AG09309 (cell line): Measurements from ENCODE around the gene CUTA.

Experiments used
- DNase-seq: peaks from one replicate; pipeline ENCODE4 v3.0.0-alpha.2; 2010; ENCODE audit warnings: low read depth
- H3K4me3 ChIP-seq: 2 replicates; pipeline ENCODE4 v1.5.1; 2011; ENCODE audit warnings: mild to moderate bottlenecking, low read depth, low read length, moderate library complexity; ENCODE audit not compliant: control insufficient read depth
- TF ChIP-seq, protein P1 (sequence below): IDR thresholded peaks from 2 replicates; pipeline ENCODE4 v1.5.1; 2011; ENCODE audit warnings: mild to moderate bottlenecking, low read depth, low read length, inconsistent platforms; ENCODE audit not compliant: insufficient read depth, control insufficient read depth; ENCODE audit errors: missing control alignments

The CUTA gene

GRCh38 chr6:33424855-33425667 is 7.2 kb upstream of the CUTA start:
- TF ChIP-seq, protein P1, sequence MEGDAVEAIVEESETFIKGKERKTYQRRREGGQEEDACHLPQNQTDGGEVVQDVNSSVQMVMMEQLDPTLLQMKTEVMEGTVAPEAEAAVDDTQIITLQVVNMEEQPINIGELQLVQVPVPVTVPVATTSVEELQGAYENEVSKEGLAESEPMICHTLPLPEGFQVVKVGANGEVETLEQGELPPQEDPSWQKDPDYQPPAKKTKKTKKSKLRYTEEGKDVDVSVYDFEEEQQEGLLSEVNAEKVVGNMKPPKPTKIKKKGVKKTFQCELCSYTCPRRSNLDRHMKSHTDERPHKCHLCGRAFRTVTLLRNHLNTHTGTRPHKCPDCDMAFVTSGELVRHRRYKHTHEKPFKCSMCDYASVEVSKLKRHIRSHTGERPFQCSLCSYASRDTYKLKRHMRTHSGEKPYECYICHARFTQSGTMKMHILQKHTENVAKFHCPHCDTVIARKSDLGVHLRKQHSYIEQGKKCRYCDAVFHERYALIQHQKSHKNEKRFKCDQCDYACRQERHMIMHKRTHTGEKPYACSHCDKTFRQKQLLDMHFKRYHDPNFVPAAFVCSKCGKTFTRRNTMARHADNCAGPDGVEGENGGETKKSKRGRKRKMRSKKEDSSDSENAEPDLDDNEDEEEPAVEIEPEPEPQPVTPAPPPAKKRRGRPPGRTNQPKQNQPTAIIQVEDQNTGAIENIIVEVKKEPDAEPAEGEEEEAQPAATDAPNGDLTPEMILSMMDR: no peak
- DNase-seq: no peak
- peak overlapping the region; percentile 65 for H3K4me3 ChIP-seq

GRCh38 chr6:33423777-33424176 is 5.9 kb upstream of the CUTA start:
- H3K4me3 ChIP-seq: no peak overlapping the region
- DNase-seq: no peak
- TF ChIP-seq, protein P1: no peak

- TF ChIP-seq, protein P1: no peak
- H3K4me3 ChIP-seq: no peak overlapping the region
These were observed 3.4 kb upstream of the CUTA start for GRCh38 chr6:33421344-33421643.

GRCh38 chr6:33420491-33421343 is 2.8 kb upstream of the CUTA start:
- H3K4me3 ChIP-seq: peak overlapping the region; percentile 52
- TF ChIP-seq, protein P1: no peak
- no peak for DNase-seq

More at GRCh38 chr6:33421344-33421643, 3.4 kb upstream of the CUTA start:
- no peak for DNase-seq

DNA sequence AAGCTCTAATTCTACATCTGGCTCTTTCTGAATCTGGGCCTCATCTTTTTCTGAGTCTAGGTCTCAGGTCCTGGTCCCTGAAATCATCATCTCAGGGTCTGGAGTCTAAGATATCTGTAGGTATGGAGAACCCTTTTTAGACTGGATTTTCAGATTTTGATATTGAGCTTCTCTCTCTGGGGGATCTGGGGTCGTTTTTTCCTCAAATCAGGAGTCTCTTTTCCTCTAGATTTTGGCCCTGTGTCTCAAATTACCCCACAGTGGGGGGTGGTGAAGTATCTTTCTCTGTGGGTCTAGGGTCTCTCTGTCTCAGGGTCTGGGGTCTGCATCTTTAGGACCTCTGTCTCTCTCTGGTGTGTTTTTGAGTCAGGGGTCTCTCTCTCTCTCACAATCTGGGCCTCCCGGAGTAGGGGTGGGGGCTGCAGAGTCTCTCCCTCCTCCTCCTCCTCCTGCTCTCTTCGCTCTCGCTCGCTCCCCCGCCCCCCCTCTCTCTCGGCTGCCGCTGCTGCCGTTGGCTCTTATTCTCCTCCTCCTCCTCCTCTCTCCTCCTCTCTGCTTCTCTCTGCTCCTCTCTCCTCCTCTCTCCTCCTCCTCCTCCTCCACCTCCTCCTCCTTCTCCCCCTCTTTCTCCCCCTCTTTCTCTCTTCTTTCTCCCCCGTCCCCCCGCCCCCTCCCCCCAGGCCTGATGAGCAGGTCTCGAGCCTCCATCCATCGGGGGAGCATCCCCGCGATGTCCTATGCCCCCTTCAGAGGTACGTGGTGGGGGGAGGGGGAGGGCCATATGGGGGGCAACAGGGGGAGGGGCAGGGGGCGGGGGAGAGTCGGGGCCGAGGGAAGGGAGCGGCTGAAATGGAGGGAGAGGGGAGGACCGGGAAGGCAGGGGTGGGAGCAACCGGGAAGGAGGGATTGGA is 1.9 kb upstream of the CUTA start, which contains the start of gene SYNGAP1:
Gene SYNGAP1 (plus strand): TSS at position 486 of the 911 bp plus-strand sequence. CDS start 200 bp downstream, at position 686.
- peak within 1 kb of the TSS; percentile 52 for H3K4me3 ChIP-seq
- TF ChIP-seq, protein P1: no peak
- DNase-seq: peak; percentile 23
